SK-N-SH (cell line): ENCODE results near the gene SNAI3. TPM values are rescaled to one million over a fixed set of nuclear protein-coding genes. Genes with fewer than 3 reads are reported as not detected.

Experiments
- CTCF ChIA-PET: fragments of 300-600, 350-600 bp; formaldehyde crosslinking; extraction: SDS; loops from one replicate; lab custom pipeline; 2021; lab: Yijun Ruan, JAX
- POLR2A ChIA-PET: fragments of 350-600 bp; sonication (Branson Sonifier 250); formaldehyde crosslinking; extraction: SDS; loops from one replicate; lab custom pipeline; 2020; ENCODE audit warnings: antibody characterized with exemption, inconsistent platforms; lab: Yijun Ruan, JAX
- DNase-seq: peaks from one replicate; pipeline ENCODE4 v3.0.0; 2012
- H2AFZ ChIP-seq: fragments of 200-600 bp; sonication (generic); 2 replicates; pipeline ENCODE4 v1.8.1; 2016; ENCODE audit warnings: antibody characterized with exemption, mild to moderate bottlenecking, low read depth
- H3F3A ChIP-seq: fragments of 200-600 bp; sonication (generic); replicated peaks from 2 replicates; pipeline ENCODE3; 2016; ENCODE audit warnings: antibody characterized with exemption, mild to moderate bottlenecking; ENCODE audit not compliant: insufficient read depth
- H3K27ac ChIP-seq, 2 experiments: fragments of 200-500 bp in 1 of 2; fragments of 200-600 bp in 1 of 2; sonication (Bioruptor generic) in 1 of 2; sonication (generic), shearing (Covaris generic) in 1 of 2; 2 replicates each; pipeline versions ENCODE4 v1.5.1 to v1.6.1; 2014 to 2016; ENCODE audit warnings: low read depth in 2 of 2, inconsistent platforms in 1 of 2, low read length in 1 of 2, mild to moderate bottlenecking in 1 of 2, mixed read lengths in 1 of 2
- H3K27me3 ChIP-seq: fragments of 200-600 bp; sonication (generic), shearing (Covaris generic); 2 replicates; pipeline ENCODE4 v1.6.1; 2016; ENCODE audit warnings: mixed run types; ENCODE audit not compliant: insufficient read depth
- H3K36me3 ChIP-seq, 2 experiments: fragments of 200-500 bp in 1 of 2; fragments of 200-600 bp in 1 of 2; sonication (Bioruptor generic) in 1 of 2; sonication (generic) in 1 of 2; replicated peaks in 1 of 2; 2 replicates each; pipeline versions ENCODE3 to v1.5.1; 2014 to 2016; ENCODE audit warnings: low read length in 1 of 2, mild to moderate bottlenecking in 1 of 2; ENCODE audit not compliant: insufficient read depth in 2 of 2, control insufficient read depth in 1 of 2
- H3K4me1 ChIP-seq, 2 experiments: fragments of 200-500 bp in 1 of 2; fragments of 200-600 bp in 1 of 2; sonication (Bioruptor generic) in 1 of 2; sonication (generic), shearing (Covaris generic) in 1 of 2; 2 replicates each; pipeline versions ENCODE4 v1.5.1 to v1.6.1; 2014 to 2016; ENCODE audit warnings: low read depth in 1 of 2, low read length in 1 of 2, mixed run types in 1 of 2; ENCODE audit not compliant: insufficient read depth in 2 of 2, control insufficient read depth in 1 of 2
- H3K4me2 ChIP-seq: fragments of 200-600 bp; sonication (generic), shearing (Covaris generic); 2 replicates; pipeline ENCODE4 v1.6.1; 2017; ENCODE audit warnings: mixed run types
- H3K4me3 ChIP-seq, 2 experiments: fragments of 200-500 bp in 1 of 2; fragments of 200-600 bp in 1 of 2; sonication (Bioruptor generic) in 1 of 2; sonication (generic), shearing (Covaris generic) in 1 of 2; 2 replicates each; pipeline versions ENCODE4 v1.5.1 to v1.8.1; 2014 to 2016; ENCODE audit warnings: low read depth in 2 of 2, inconsistent platforms in 1 of 2, low read length in 1 of 2, mild to moderate bottlenecking in 1 of 2, mixed read lengths in 1 of 2, moderate library complexity in 1 of 2
- H3K79me2 ChIP-seq: fragments of 200-600 bp; sonication (generic); 2 replicates; pipeline ENCODE4 v1.8.1; 2017; ENCODE audit warnings: mild to moderate bottlenecking; ENCODE audit not compliant: insufficient read depth
- H3K9ac ChIP-seq: fragments of 200-600 bp; sonication (generic); 2 replicates; pipeline ENCODE4 v1.6.1; 2017; ENCODE audit warnings: mixed run types
- H3K9me2 ChIP-seq: fragments of 200-600 bp; sonication (generic); 2 replicates; pipeline ENCODE4 v1.6.1; 2017; ENCODE audit warnings: mixed run types
- H3K9me3 ChIP-seq: fragments of 200-600 bp; sonication (generic); 2 replicates; pipeline ENCODE4 v1.6.1; 2017; ENCODE audit warnings: mixed run types, mild to moderate bottlenecking, moderate library complexity
- H4K20me1 ChIP-seq: fragments of 200-600 bp; sonication (generic); 2 replicates; pipeline ENCODE4 v1.6.1; 2017; ENCODE audit warnings: mild to moderate bottlenecking, mixed run types; ENCODE audit not compliant: insufficient read depth
- FOSL2 ChIP-seq: IDR thresholded peaks from 2 replicates; pipeline ENCODE4 v1.4.0; 2012; ENCODE audit warnings: low read depth, mild to moderate bottlenecking, moderate library complexity, borderline replicate concordance
- MEF2A ChIP-seq: IDR thresholded peaks from 2 replicates; pipeline ENCODE4 v1.4.0; 2012; ENCODE audit warnings: low read depth, borderline replicate concordance
- NFIC ChIP-seq: IDR thresholded peaks from 2 replicates; pipeline ENCODE4 v1.4.0; 2012; ENCODE audit warnings: borderline replicate concordance
- RAD21 ChIP-seq: IDR thresholded peaks from 2 replicates; pipeline ENCODE4 v1.6.1; 2012; ENCODE audit warnings: mild to moderate bottlenecking, low read length
- SIN3A ChIP-seq: IDR thresholded peaks from 2 replicates; pipeline ENCODE4 v1.6.1; 2012; ENCODE audit warnings: low read depth, mild to moderate bottlenecking, low read length, moderate library complexity, borderline replicate concordance
- USF1 ChIP-seq: IDR thresholded peaks from 2 replicates; pipeline ENCODE4 v1.4.0; 2012; ENCODE audit warnings: low read depth, borderline replicate concordance
- WGBS: methylation state at CpG from one replicate; pipeline ENCODE4 v1.1.6; 2017; ENCODE audit warnings: low lambda C conversion rate; 5-methylcytosine and 5-hydroxymethylcytosine counted together
- polyA plus RNA-seq, 3 experiments: library from polyadenylated mRNA; depleted of rRNA; stranded (reverse); fragments of >200 nt; gene quantifications; 2 replicates each; pipeline ENCODE4 v1.2.3, GENCODE V29; 2012
- TF ChIP-seq, protein P1 (sequence below): IDR thresholded peaks from 2 replicates; pipeline ENCODE4 v1.4.0; 2012; ENCODE audit warnings: low read depth, borderline replicate concordance
- TF ChIP-seq, protein P2 (sequence below): IDR thresholded peaks from 2 replicates; pipeline ENCODE4 v1.6.1; 2012; ENCODE audit warnings: mild to moderate bottlenecking, low read depth, low read length, moderate library complexity

Gene SNAI3
- polyA plus RNA-seq (2012; rRNA removed) = 0.03 and 0.18 TPM in 2 replicates
- polyA plus RNA-seq (2012; cell fraction: cytosol; rRNA removed) = 0.06 and 0.09 TPM in 2 replicates
- 0.24 and 0.32 TPM in 2 replicates for polyA plus RNA-seq (2012; cell fraction: nucleus; rRNA removed)

- Histone ChIP-seq H4K20me1 (no peaks in the 10 kb centered on the region), H3F3A (peaks cover 5% of the 10 kb centered on the region), H2AFZ (0 out of 2 replicates have a peak within 1 kb of the TSS, but pooled peaks have one; percentile 74), H3K4me3 (peak within 1 kb of the TSS; percentile 51 to 73), H3K4me1 (peaks cover 5 to 12% of the 10 kb centered on the region in 2 experiments; a peak in 2 of 4 replicates), H3K9ac (no peak within 1 kb of the TSS), H3K4me2 (peak within 1 kb of the TSS; percentile 98), H3K27me3 (no peaks in the 10 kb centered on the region; the same call in 1 of the 2 replicates), H3K27ac (no peak within 1 kb of the TSS), H3K79me2 (no peaks in the 10 kb centered on the region), H3K9me3 (no peaks in the 10 kb centered on the region), H3K36me3 (no peaks in the 10 kb centered on the region), H3K9me2 (no peaks in the 10 kb centered on the region)
- peak; percentile 97 for DNase-seq
- ChIA-PET POLR2A (interaction anchor here (1.0 kb wide), 1 partner anchor 14 kb away, joined by 3 read pairs; no protein-coding TSS in a partner anchor), CTCF (interaction anchor here (0.7 to 2.1 kb wide), 6 partner anchors 12 to 51 kb away, joined by 3 to 12 read pairs (median 5); no protein-coding TSS in a partner anchor)
- no peak for TF ChIP-seq MEF2A
- no peak for TF ChIP-seq FOSL2
- TF ChIP-seq USF1 = no peak
- no peak for TF ChIP-seq NFIC
- TF ChIP-seq, protein P1, sequence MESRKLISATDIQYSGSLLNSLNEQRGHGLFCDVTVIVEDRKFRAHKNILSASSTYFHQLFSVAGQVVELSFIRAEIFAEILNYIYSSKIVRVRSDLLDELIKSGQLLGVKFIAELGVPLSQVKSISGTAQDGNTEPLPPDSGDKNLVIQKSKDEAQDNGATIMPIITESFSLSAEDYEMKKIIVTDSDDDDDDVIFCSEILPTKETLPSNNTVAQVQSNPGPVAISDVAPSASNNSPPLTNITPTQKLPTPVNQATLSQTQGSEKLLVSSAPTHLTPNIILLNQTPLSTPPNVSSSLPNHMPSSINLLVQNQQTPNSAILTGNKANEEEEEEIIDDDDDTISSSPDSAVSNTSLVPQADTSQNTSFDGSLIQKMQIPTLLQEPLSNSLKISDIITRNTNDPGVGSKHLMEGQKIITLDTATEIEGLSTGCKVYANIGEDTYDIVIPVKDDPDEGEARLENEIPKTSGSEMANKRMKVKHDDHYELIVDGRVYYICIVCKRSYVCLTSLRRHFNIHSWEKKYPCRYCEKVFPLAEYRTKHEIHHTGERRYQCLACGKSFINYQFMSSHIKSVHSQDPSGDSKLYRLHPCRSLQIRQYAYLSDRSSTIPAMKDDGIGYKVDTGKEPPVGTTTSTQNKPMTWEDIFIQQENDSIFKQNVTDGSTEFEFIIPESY = no peak
- 24% methylated on average over 22 of the region's 65 CpGs for WGBS
Observed at GRCh38 chr16:88686439-88687253, at the start of gene SNAI3. Gene SNAI3 (minus strand): TSS chr16:88686507. CDS start chr16:88686406, 101 bp downstream.

- 92% methylated on average over 11 of the region's 21 CpGs for WGBS
- H2AFZ ChIP-seq = no peak overlapping the region
- H3K27ac ChIP-seq = no peak overlapping the region
- no peak overlapping the region for H3K4me3 ChIP-seq
- CTCF ChIA-PET = interaction anchor here (0.8 to 17.4 kb wide), 17 partner anchors 14 to 482 kb away, joined by 3 to 540 read pairs (median 8); partner anchors contain the start of genes APRT, CDH15, CDT1 and CTU2
- no peaks in the 10 kb centered on the region for H3K9me3 ChIP-seq
- TF ChIP-seq FOSL2 (no peak), SIN3A (no peak), RAD21 (peak; percentile 58)
- TF ChIP-seq, protein P2, sequence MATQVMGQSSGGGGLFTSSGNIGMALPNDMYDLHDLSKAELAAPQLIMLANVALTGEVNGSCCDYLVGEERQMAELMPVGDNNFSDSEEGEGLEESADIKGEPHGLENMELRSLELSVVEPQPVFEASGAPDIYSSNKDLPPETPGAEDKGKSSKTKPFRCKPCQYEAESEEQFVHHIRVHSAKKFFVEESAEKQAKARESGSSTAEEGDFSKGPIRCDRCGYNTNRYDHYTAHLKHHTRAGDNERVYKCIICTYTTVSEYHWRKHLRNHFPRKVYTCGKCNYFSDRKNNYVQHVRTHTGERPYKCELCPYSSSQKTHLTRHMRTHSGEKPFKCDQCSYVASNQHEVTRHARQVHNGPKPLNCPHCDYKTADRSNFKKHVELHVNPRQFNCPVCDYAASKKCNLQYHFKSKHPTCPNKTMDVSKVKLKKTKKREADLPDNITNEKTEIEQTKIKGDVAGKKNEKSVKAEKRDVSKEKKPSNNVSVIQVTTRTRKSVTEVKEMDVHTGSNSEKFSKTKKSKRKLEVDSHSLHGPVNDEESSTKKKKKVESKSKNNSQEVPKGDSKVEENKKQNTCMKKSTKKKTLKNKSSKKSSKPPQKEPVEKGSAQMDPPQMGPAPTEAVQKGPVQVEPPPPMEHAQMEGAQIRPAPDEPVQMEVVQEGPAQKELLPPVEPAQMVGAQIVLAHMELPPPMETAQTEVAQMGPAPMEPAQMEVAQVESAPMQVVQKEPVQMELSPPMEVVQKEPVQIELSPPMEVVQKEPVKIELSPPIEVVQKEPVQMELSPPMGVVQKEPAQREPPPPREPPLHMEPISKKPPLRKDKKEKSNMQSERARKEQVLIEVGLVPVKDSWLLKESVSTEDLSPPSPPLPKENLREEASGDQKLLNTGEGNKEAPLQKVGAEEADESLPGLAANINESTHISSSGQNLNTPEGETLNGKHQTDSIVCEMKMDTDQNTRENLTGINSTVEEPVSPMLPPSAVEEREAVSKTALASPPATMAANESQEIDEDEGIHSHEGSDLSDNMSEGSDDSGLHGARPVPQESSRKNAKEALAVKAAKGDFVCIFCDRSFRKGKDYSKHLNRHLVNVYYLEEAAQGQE = no peak
- H3F3A ChIP-seq = peaks cover 17% of the 10 kb centered on the region
- POLR2A ChIA-PET = no interaction called here
- peaks cover 4 to 16% of the 10 kb centered on the region in 2 experiments; a peak in 2 of 4 replicates for H3K4me1 ChIP-seq
- DNase-seq = peak; percentile 63
- peaks cover 32% of the 10 kb centered on the region for H4K20me1 ChIP-seq
- H3K79me2 ChIP-seq = peaks cover 6% of the 10 kb centered on the region; the same call in 1 of the 2 replicates
- no peak overlapping the region for H3K9ac ChIP-seq
- no peaks in the 10 kb centered on the region for H3K27me3 ChIP-seq
- H3K9me2 ChIP-seq = no peaks in the 10 kb centered on the region
- H3K36me3 ChIP-seq = peaks cover 0 to 32% of the 10 kb centered on the region in 2 experiments
- no peak overlapping the region for H3K4me2 ChIP-seq
Observed at GRCh38 chr16:88736088-88736487, 49.8 kb upstream of the SNAI3 start.
